ENCODE measurements around the gene MAN1C1.
A peak's percentile ranks its signal among the peaks of the same experiment; 100 is the strongest.

MAN1C1 gene

GRCh38 chr1:25703041-25703440 lies 86.5 kb downstream of the MAN1C1 start:
- Histone ChIP-seq H3K9ac (ENCODE audit: low read depth, low read length, poor library complexity) (no peak overlapping the region), H3K4me1 (ENCODE audit: control insufficient read depth in 2 of 2, insufficient read depth in 1 of 2, low read depth in 1 of 2, low read length in 2 of 2) (peaks cover 42 to 50% of the 10 kb centered on the region in 2 donors), H2AK5ac (ENCODE audit: low read depth, low read length) (peak overlapping the region; percentile 31), H3K18ac (ENCODE audit: low read length) (peak overlapping the region; percentile 2), H4K8ac (ENCODE audit: low read depth, low read length) (no peak overlapping the region), H3K4me2 (ENCODE audit: insufficient read depth, low read length, poor library complexity, severe bottlenecking) (no peak overlapping the region), H3K36me3 (replicated peaks in 1 of 2; ENCODE audit: control insufficient read depth in 2 of 2, insufficient read depth in 2 of 2, low read length in 2 of 2) (peaks cover 0 to 2% of the 10 kb centered on the region in 2 donors), H3K79me1 (ENCODE audit: low read depth, low read length) (no peaks in the 10 kb centered on the region), H3K14ac (ENCODE audit: low read length) (no peak overlapping the region), H3K4ac (ENCODE audit: low read length) (no peak overlapping the region), H3K4me3 (ENCODE audit: low read length in 2 of 2) (no peak overlapping the region), H2BK5ac (ENCODE audit: low read length) (no peak overlapping the region), H2BK15ac (ENCODE audit: low read length) (no peak overlapping the region), H4K91ac (ENCODE audit: low read depth, low read length, poor library complexity) (peak overlapping the region; percentile 16), H3K27ac (replicated peaks; ENCODE audit: low read length) (no peak overlapping the region), H2BK12ac (ENCODE audit: low read length) (no peak overlapping the region), H2AFZ (ENCODE audit: low read length) (no peak overlapping the region), H2BK120ac (ENCODE audit: low read depth, low read length) (no peak overlapping the region), H3K23ac (ENCODE audit: low read depth, low read length, poor library complexity) (no peak overlapping the region), H3K9me3 (replicated peaks in 1 of 2; ENCODE audit: control insufficient read depth in 2 of 2, insufficient read depth in 1 of 2, low read depth in 1 of 2, low read length in 2 of 2) (no peaks in the 10 kb centered on the region), H3K27me3 (ENCODE audit: control insufficient read depth in 3 of 3, insufficient read depth in 3 of 3, low read depth in 1 of 3, low read length in 3 of 3) (peaks cover 0 to 1% (median 0%) of the 10 kb centered on the region in 3 experiments)
- WGBS, 2 donors (ENCODE audit: extremely low coverage in 2 of 2, insufficient read length in 2 of 2, insufficient replicate concordance in 1 of 2): no CpG with 5 or more reads among the region's 5 CpGs
- DNase-seq (ENCODE audit: low spot score): no peak

- peak overlapping the region; percentile 65 for H3K18ac ChIP-seq (ENCODE audit: low read length)
- peak overlapping the region; percentile 5 for H2BK15ac ChIP-seq (ENCODE audit: low read length)
- H4K8ac ChIP-seq (ENCODE audit: low read depth, low read length): no peak overlapping the region
- H3K4me2 ChIP-seq (ENCODE audit: insufficient read depth, low read length, poor library complexity, severe bottlenecking): no peak overlapping the region
- no peaks in the 10 kb centered on the region for H3K9me3 ChIP-seq (replicated peaks in 1 of 2; ENCODE audit: control insufficient read depth in 2 of 2, insufficient read depth in 1 of 2, low read depth in 1 of 2, low read length in 2 of 2)
- H3K14ac ChIP-seq (ENCODE audit: low read length): no peak overlapping the region
- peak overlapping the region; percentile 31 for H2AK5ac ChIP-seq (ENCODE audit: low read depth, low read length)
- H3K36me3 ChIP-seq (replicated peaks in 1 of 2; ENCODE audit: control insufficient read depth in 2 of 2, insufficient read depth in 2 of 2, low read length in 2 of 2): peaks cover 0 to 2% of the 10 kb centered on the region in 2 donors
- no peak overlapping the region for H2BK120ac ChIP-seq (ENCODE audit: low read depth, low read length)
- peaks cover 46 to 54% of the 10 kb centered on the region in 2 donors for H3K4me1 ChIP-seq (ENCODE audit: control insufficient read depth in 2 of 2, insufficient read depth in 1 of 2, low read depth in 1 of 2, low read length in 2 of 2)
- H3K79me1 ChIP-seq (ENCODE audit: low read depth, low read length): no peaks in the 10 kb centered on the region
- no peak overlapping the region for H3K27ac ChIP-seq (replicated peaks; ENCODE audit: low read length)
- H4K91ac ChIP-seq (ENCODE audit: low read depth, low read length, poor library complexity): no peak overlapping the region
- H3K4ac ChIP-seq (ENCODE audit: low read length): no peak overlapping the region
- H3K4me3 ChIP-seq (ENCODE audit: low read length in 2 of 2): no peak overlapping the region
- peaks cover 0 to 1% (median 0%) of the 10 kb centered on the region in 3 experiments for H3K27me3 ChIP-seq (ENCODE audit: control insufficient read depth in 3 of 3, insufficient read depth in 3 of 3, low read depth in 1 of 3, low read length in 3 of 3)
- no peak for DNase-seq (ENCODE audit: low spot score)
- no CpG with 5 or more reads among the region's 6 CpGs for WGBS, 2 donors (ENCODE audit: extremely low coverage in 2 of 2, insufficient read length in 2 of 2, insufficient replicate concordance in 1 of 2)
- H2BK5ac ChIP-seq (ENCODE audit: low read length): no peak overlapping the region
- H3K9ac ChIP-seq (ENCODE audit: low read depth, low read length, poor library complexity): no peak overlapping the region
- no peak overlapping the region for H2BK12ac ChIP-seq (ENCODE audit: low read length)
- peak overlapping the region; percentile 21 for H2AFZ ChIP-seq (ENCODE audit: low read length)
- H3K23ac ChIP-seq (ENCODE audit: low read depth, low read length, poor library complexity): no peak overlapping the region
Measured at GRCh38 chr1:25703671-25704266, 87.2 kb downstream of the MAN1C1 start.

DNA sequence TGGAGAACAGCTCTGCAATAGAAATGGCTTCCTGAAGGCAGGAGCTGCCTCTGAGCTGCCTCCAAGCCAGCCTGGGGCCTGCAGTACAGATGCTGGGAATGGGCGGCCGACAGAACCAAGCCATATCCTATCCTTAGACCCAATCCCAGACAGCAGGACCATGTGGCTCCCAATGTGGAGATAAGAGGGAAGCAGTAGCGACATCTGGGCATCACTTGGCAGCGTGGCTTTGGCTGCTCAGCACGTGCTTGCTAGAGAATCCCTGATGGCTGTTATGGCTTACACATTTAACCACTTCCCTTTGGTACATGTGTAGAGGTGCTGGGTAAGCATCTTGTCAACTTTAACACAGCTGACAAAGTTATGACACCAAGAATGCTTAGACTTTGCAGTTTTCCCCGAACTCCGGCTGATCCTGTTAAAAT lies 87.7 kb downstream of the MAN1C1 start:
- H3K27me3 ChIP-seq (ENCODE audit: control insufficient read depth in 3 of 3, insufficient read depth in 3 of 3, low read depth in 1 of 3, low read length in 3 of 3): peaks cover 0 to 1% (median 0%) of the 10 kb centered on the region in 3 experiments
- H3K4me2 ChIP-seq (ENCODE audit: insufficient read depth, low read length, poor library complexity, severe bottlenecking): no peak overlapping the region
- no peak overlapping the region for H3K9ac ChIP-seq (ENCODE audit: low read depth, low read length, poor library complexity)
- H2AFZ ChIP-seq (ENCODE audit: low read length): peak overlapping the region; percentile 21
- H3K9me3 ChIP-seq (replicated peaks in 1 of 2; ENCODE audit: control insufficient read depth in 2 of 2, insufficient read depth in 1 of 2, low read depth in 1 of 2, low read length in 2 of 2): no peaks in the 10 kb centered on the region
- H3K79me1 ChIP-seq (ENCODE audit: low read depth, low read length): no peaks in the 10 kb centered on the region
- no peak overlapping the region for H4K91ac ChIP-seq (ENCODE audit: low read depth, low read length, poor library complexity)
- no peak overlapping the region for H3K14ac ChIP-seq (ENCODE audit: low read length)
- peaks cover 0 to 2% of the 10 kb centered on the region in 2 donors for H3K36me3 ChIP-seq (replicated peaks in 1 of 2; ENCODE audit: control insufficient read depth in 2 of 2, insufficient read depth in 2 of 2, low read length in 2 of 2)
- peak overlapping the region; percentile 55 for H3K18ac ChIP-seq (ENCODE audit: low read length)
- H2BK15ac ChIP-seq (ENCODE audit: low read length): peak overlapping the region; percentile 5
- no peak overlapping the region for H2BK12ac ChIP-seq (ENCODE audit: low read length)
- DNase-seq (ENCODE audit: low spot score): no peak
- H2AK5ac ChIP-seq (ENCODE audit: low read depth, low read length): peak overlapping the region; percentile 2
- no peak overlapping the region for H4K8ac ChIP-seq (ENCODE audit: low read depth, low read length)
- no CpG with 5 or more reads among the region's 7 CpGs for WGBS, 2 donors (ENCODE audit: extremely low coverage in 2 of 2, insufficient read length in 2 of 2, insufficient replicate concordance in 1 of 2)
- no peak overlapping the region for H2BK5ac ChIP-seq (ENCODE audit: low read length)
- no peak overlapping the region for H3K27ac ChIP-seq (replicated peaks; ENCODE audit: low read length)
- H3K23ac ChIP-seq (ENCODE audit: low read depth, low read length, poor library complexity): no peak overlapping the region
- no peak overlapping the region for H2BK120ac ChIP-seq (ENCODE audit: low read depth, low read length)
- H3K4ac ChIP-seq (ENCODE audit: low read length): no peak overlapping the region
- H3K4me3 ChIP-seq (ENCODE audit: low read length in 2 of 2): no peak overlapping the region
- peaks cover 49 to 53% of the 10 kb centered on the region in 2 donors for H3K4me1 ChIP-seq (ENCODE audit: control insufficient read depth in 2 of 2, insufficient read depth in 1 of 2, low read depth in 1 of 2, low read length in 2 of 2)

GRCh38 chr1:25705699-25706098 lies 89.1 kb downstream of the MAN1C1 start:
- Histone ChIP-seq H2AFZ (ENCODE audit: low read length) (no peak overlapping the region), H2BK120ac (ENCODE audit: low read depth, low read length) (no peak overlapping the region), H3K27ac (replicated peaks; ENCODE audit: low read length) (no peak overlapping the region), H3K9ac (ENCODE audit: low read depth, low read length, poor library complexity) (no peak overlapping the region), H3K4me1 (ENCODE audit: control insufficient read depth in 2 of 2, insufficient read depth in 1 of 2, low read depth in 1 of 2, low read length in 2 of 2) (peaks cover 36 to 38% of the 10 kb centered on the region in 2 donors), H3K79me1 (ENCODE audit: low read depth, low read length) (no peaks in the 10 kb centered on the region), H3K9me3 (replicated peaks in 1 of 2; ENCODE audit: control insufficient read depth in 2 of 2, insufficient read depth in 1 of 2, low read depth in 1 of 2, low read length in 2 of 2) (no peaks in the 10 kb centered on the region), H3K36me3 (replicated peaks in 1 of 2; ENCODE audit: control insufficient read depth in 2 of 2, insufficient read depth in 2 of 2, low read length in 2 of 2) (no peaks in the 10 kb centered on the region), H2BK5ac (ENCODE audit: low read length) (no peak overlapping the region), H3K4me3 (ENCODE audit: low read length in 2 of 2) (no peak overlapping the region), H3K4ac (ENCODE audit: low read length) (no peak overlapping the region), H4K8ac (ENCODE audit: low read depth, low read length) (no peak overlapping the region), H2AK5ac (ENCODE audit: low read depth, low read length) (no peak overlapping the region), H3K23ac (ENCODE audit: low read depth, low read length, poor library complexity) (no peak overlapping the region), H3K4me2 (ENCODE audit: insufficient read depth, low read length, poor library complexity, severe bottlenecking) (no peak overlapping the region), H2BK12ac (ENCODE audit: low read length) (no peak overlapping the region), H2BK15ac (ENCODE audit: low read length) (no peak overlapping the region), H3K18ac (ENCODE audit: low read length) (no peak overlapping the region), H4K91ac (ENCODE audit: low read depth, low read length, poor library complexity) (no peak overlapping the region), H3K14ac (ENCODE audit: low read length) (no peak overlapping the region), H3K27me3 (ENCODE audit: control insufficient read depth in 3 of 3, insufficient read depth in 3 of 3, low read depth in 1 of 3, low read length in 3 of 3) (peaks cover 0 to 1% (median 0%) of the 10 kb centered on the region in 3 experiments)
- DNase-seq (ENCODE audit: low spot score): no peak
- WGBS, 2 donors (ENCODE audit: extremely low coverage in 2 of 2, insufficient read length in 2 of 2, insufficient replicate concordance in 1 of 2): no CpG with 5 or more reads among the region's 2 CpGs
